Kidney (tissue), 14 donors: ENCODE measurements around the gene HTRA3. TPM values are rescaled to one million over a fixed set of nuclear protein-coding genes. Genes with fewer than 3 reads are reported as not detected.
A peak's percentile ranks its signal among the peaks of the same experiment; 100 is the strongest.

Source experiments
- DNase-seq, 5 donors: peaks; one replicate each; pipeline ENCODE4 v3.0.0-alpha.2; 2013 to 2020
- FAIRE-seq: peaks from 2 replicates; lab custom pipeline; 2012; peaks lifted over from hg19 to GRCh38; lab: Jason Lieb, UNC
- H3K27ac ChIP-seq, 2 donors: one replicate each; pipeline ENCODE4 v1.7.0; 2013; ENCODE audit warnings: low read depth in 2 of 2, low read length in 2 of 2, inconsistent platforms in 1 of 2
- H3K27me3 ChIP-seq: one replicate; pipeline ENCODE4 v1.7.1; 2013; ENCODE audit warnings: low read length, inconsistent platforms; ENCODE audit not compliant: control insufficient read depth, insufficient read depth
- H3K36me3 ChIP-seq, 3 donors: one replicate each; pipeline versions ENCODE4 v1.7.0 to v1.7.1; 2013; ENCODE audit warnings: low read length in 3 of 3, control low read depth in 1 of 3, inconsistent platforms in 1 of 3; ENCODE audit not compliant: insufficient read depth in 3 of 3, control insufficient read depth in 2 of 3
- H3K4me1 ChIP-seq, 3 donors: one replicate each; pipeline versions ENCODE4 v1.7.0 to v1.7.1; 2013; ENCODE audit warnings: low read length in 3 of 3, inconsistent platforms in 1 of 3, low read depth in 1 of 3; ENCODE audit not compliant: control insufficient read depth in 2 of 3, insufficient read depth in 2 of 3
- H3K4me3 ChIP-seq, 3 donors: one replicate each; pipeline versions ENCODE4 v1.7.0 to v1.8.1; 2013; ENCODE audit warnings: low read length in 3 of 3, control low read depth in 1 of 3, inconsistent platforms in 1 of 3
- H3K9ac ChIP-seq, 3 donors: one replicate each; pipeline versions ENCODE4 v1.7.0 to v1.7.1; 2013; ENCODE audit warnings: low read length in 3 of 3, control low read depth in 1 of 3, inconsistent platforms in 1 of 3
- H3K9me3 ChIP-seq, 3 donors: one replicate each; pipeline versions ENCODE4 v1.7.0 to v1.7.1; 2013; ENCODE audit warnings: low read length in 3 of 3, control low read depth in 1 of 3, inconsistent platforms in 1 of 3; ENCODE audit not compliant: control insufficient read depth in 2 of 3, insufficient read depth in 1 of 3
- CTCF ChIP-seq: IDR thresholded peaks from 3 replicates; pipeline ENCODE4 v1.5.1; 2012; ENCODE audit warnings: mild to moderate bottlenecking, moderate library complexity, borderline replicate concordance; ENCODE audit not compliant: insufficient read depth; ENCODE audit errors: extremely low read depth
- intact Hi-C: fragments of 100-400 bp; cut with DNase I; formaldehyde crosslinking; loops from one replicate; pipeline ENCODE4 v1.11.1; 2022
- polyA plus RNA-seq: library from polyadenylated mRNA; stranded (reverse); fragments of 350-450 nt; fragmentation: Illumina TruSeq; extraction: RNeasy Lipid Tissue Mini Kit (QIAGEN cat#74804); gene quantifications from one replicate; pipeline ENCODE4 v1.2.3, GENCODE V29; 2014; ENCODE audit warnings: low read depth, low replicate concordance; ENCODE audit not compliant: insufficient read depth
- total RNA-seq: library from RNA; stranded (reverse); fragmentation: NEBNext Ultra II Directional; extraction: Animal tissue kit (Norgen Biotek cat#: 25700); gene quantifications from one replicate; pipeline ENCODE4 v1.2.1, GENCODE V29; 2021
- donor health status: control.
- donor health status: control.
- donor health status: control.
- donor health status: control.
- donor health status: control.
- donor health status: DM: yes; HTN: yes; CAD: no.
- donor health status: Normal renal cell carcinoma (clear cell type).

Gene HTRA3
- total and polyA plus RNA-seq, 2 donors from 2014 or later = 1.7 to 6.5 TPM

GRCh38 chr4:8318509-8318908, 49.0 kb downstream of the HTRA3 start:
- H3K36me3 ChIP-seq = no peaks in the 10 kb centered on the region
- no peak overlapping the region for H3K9ac ChIP-seq
- no peak for TF ChIP-seq CTCF
- no peak overlapping the region for H3K27ac ChIP-seq
- H3K4me3 ChIP-seq = no peak overlapping the region
- peaks cover 0 to under 1% (median 0%) of the 10 kb centered on the region in 3 donors for H3K9me3 ChIP-seq
- DNase-seq = peak in 1 of 5 donors; percentile 17
- no peak for FAIRE-seq
- no peaks in the 10 kb centered on the region for H3K27me3 ChIP-seq
- H3K4me1 ChIP-seq = peaks cover 0 to 12% (median 0%) of the 10 kb centered on the region in 3 donors
- intact Hi-C loops = no loop called here

- Histone ChIP-seq H3K27ac (no peak overlapping the region), H3K4me3 (no peak overlapping the region), H3K9me3 (peaks cover 0 to 6% (median 0%) of the 10 kb centered on the region in 3 donors), H3K27me3 (no peaks in the 10 kb centered on the region), H3K36me3 (no peaks in the 10 kb centered on the region), H3K4me1 (peaks cover 0 to 12% (median 0%) of the 10 kb centered on the region in 3 donors), H3K9ac (no peak overlapping the region)
- FAIRE-seq (no peak), DNase-seq (peak in 1 of 5 donors; percentile 18)
- TF ChIP-seq CTCF = no peak
- intact Hi-C loops = no loop called here
These were observed 49.5 kb downstream of the HTRA3 start for GRCh38 chr4:8319061-8319460.

- peak in 2 of 5 donors; percentile 30 to 89 for DNase-seq
- no peak for TF ChIP-seq CTCF
- intact Hi-C loops = no loop called here
These were observed 50.3 kb downstream of the HTRA3 start for GRCh38 chr4:8319731-8320385.

More at GRCh38 chr4:8319731-8320385, 50.3 kb downstream of the HTRA3 start:
- Histone ChIP-seq H3K27ac (peak overlapping the region in 1 of 2 donors; percentile 13), H3K27me3 (no peaks in the 10 kb centered on the region), H3K9ac (no peak overlapping the region), H3K4me1 (peaks cover 0 to 12% (median 0%) of the 10 kb centered on the region in 3 donors), H3K9me3 (peaks cover 0 to 7% (median 0%) of the 10 kb centered on the region in 3 donors), H3K36me3 (no peaks in the 10 kb centered on the region), H3K4me3 (no peak overlapping the region)
- no peak for FAIRE-seq
